Suprapubic skin (tissue), 3 donors: ENCODE data around the gene NKX6-1.

Source experiments
- POLR2A ChIP-seq, 2 donors: fragments of 450-650 bp; IDR thresholded peaks; one replicate each; pipeline ENCODE4 v1.6.1; 2017; ENCODE audit warnings: antibody characterized with exemption in 2 of 2, mild to moderate bottlenecking in 2 of 2, moderate library complexity in 2 of 2
- TF ChIP-seq, protein P1 (sequence below), 2 donors: fragments of 200-600 bp in 1 of 2; fragments of 450-650 bp in 1 of 2; sonication (generic) in 1 of 2; IDR thresholded peaks; one replicate each; pipeline ENCODE4 v1.5.1; 2016 to 2019; ENCODE audit warnings: antibody characterized with exemption in 2 of 2, mild to moderate bottlenecking in 1 of 2, moderate library complexity in 1 of 2

DNA sequence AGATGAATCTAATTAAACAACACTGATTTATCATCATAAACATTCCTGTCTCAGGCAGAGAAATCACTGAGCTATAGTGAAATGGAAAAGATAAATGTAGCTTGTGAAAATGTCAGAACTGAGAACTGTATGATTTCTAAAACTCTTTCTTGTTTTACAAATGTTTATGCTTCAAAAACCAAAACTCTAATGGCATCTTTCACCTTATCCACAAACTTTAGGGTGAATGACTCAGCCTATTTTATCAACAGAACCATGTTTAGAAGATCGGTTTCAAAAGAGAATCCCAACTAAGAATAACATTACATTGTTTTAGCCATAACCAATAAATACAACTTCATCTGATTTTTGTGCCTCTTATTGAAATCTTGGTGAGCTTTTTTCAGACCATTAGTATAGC, 21.4 kb downstream of the NKX6-1 start:
- TF ChIP-seq, protein P1, sequence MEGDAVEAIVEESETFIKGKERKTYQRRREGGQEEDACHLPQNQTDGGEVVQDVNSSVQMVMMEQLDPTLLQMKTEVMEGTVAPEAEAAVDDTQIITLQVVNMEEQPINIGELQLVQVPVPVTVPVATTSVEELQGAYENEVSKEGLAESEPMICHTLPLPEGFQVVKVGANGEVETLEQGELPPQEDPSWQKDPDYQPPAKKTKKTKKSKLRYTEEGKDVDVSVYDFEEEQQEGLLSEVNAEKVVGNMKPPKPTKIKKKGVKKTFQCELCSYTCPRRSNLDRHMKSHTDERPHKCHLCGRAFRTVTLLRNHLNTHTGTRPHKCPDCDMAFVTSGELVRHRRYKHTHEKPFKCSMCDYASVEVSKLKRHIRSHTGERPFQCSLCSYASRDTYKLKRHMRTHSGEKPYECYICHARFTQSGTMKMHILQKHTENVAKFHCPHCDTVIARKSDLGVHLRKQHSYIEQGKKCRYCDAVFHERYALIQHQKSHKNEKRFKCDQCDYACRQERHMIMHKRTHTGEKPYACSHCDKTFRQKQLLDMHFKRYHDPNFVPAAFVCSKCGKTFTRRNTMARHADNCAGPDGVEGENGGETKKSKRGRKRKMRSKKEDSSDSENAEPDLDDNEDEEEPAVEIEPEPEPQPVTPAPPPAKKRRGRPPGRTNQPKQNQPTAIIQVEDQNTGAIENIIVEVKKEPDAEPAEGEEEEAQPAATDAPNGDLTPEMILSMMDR (IDR thresholded peaks at IDR 0.05): no peak
- TF ChIP-seq POLR2A (IDR thresholded peaks at IDR 0.05): no peak
